Duodenal mucosa (tissue), 2 donors: ENCODE results near the gene SRGAP2B.
"Not testable (repeated sequence)": the region's sequence is repeated elsewhere in the genome, so short reads cannot be mapped to it uniquely, and the experiment has no call there.

ENCODE experiments used
- H3K27ac ChIP-seq: one replicate; pipeline ENCODE4 v1.7.0; 2013; ENCODE audit warnings: low read depth, low read length
- H3K27me3 ChIP-seq, 2 donors: one replicate each; pipeline ENCODE4 v1.7.0; 2013; ENCODE audit warnings: low read length in 2 of 2, control low read depth in 1 of 2; ENCODE audit not compliant: insufficient read depth in 2 of 2, control insufficient read depth in 1 of 2
- H3K36me3 ChIP-seq, 2 donors: one replicate each; pipeline ENCODE4 v1.7.0; 2013; ENCODE audit warnings: low read length in 2 of 2, control low read depth in 1 of 2; ENCODE audit not compliant: insufficient read depth in 2 of 2, control insufficient read depth in 1 of 2
- H3K4me1 ChIP-seq, 2 donors: one replicate each; pipeline ENCODE4 v1.7.0; 2013; ENCODE audit warnings: low read length in 2 of 2, control low read depth in 1 of 2; ENCODE audit not compliant: insufficient read depth in 2 of 2, control insufficient read depth in 1 of 2
- H3K4me3 ChIP-seq, 2 donors: one replicate each; pipeline ENCODE4 v1.7.0; 2013; ENCODE audit warnings: low read length in 2 of 2, low read depth in 1 of 2
- H3K9ac ChIP-seq, 2 donors: one replicate each; pipeline ENCODE4 v1.7.0; 2013; ENCODE audit warnings: low read length in 2 of 2, low read depth in 1 of 2
- H3K9me3 ChIP-seq, 2 donors: one replicate each; pipeline ENCODE4 v1.7.0; 2013; ENCODE audit warnings: low read length in 2 of 2, control low read depth in 1 of 2; ENCODE audit not compliant: control insufficient read depth in 1 of 2

Gene SRGAP2B

GRCh38 chr1:145011811-145012210, 83.3 kb downstream of the SRGAP2B start:
- H3K4me1 ChIP-seq, H3K9me3 ChIP-seq, H3K27ac ChIP-seq, H3K4me3 ChIP-seq, H3K9ac ChIP-seq, H3K27me3 ChIP-seq, H3K36me3 ChIP-seq: not testable (repeated sequence)

DNA sequence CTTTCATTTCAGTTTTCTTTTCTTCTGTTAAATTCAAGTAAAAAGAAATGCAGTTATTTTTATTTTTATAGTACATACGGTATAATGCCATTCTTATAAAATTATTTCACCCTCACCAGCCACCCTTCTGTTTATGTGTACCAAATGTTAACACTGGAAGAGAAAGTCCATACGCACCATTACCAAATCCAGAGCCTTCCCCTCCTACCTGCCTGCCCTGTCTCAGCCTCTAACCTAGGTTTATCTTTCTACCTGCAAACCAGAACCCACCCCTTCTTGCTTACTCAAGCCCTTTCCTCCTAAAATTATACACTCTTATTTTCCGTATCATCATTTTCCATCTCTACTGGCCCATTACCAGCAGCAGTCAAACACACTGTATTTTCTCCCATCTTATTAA, 84.5 kb downstream of the SRGAP2B start:
- not testable (repeated sequence) for H3K27me3 ChIP-seq, H3K9ac ChIP-seq, H3K4me1 ChIP-seq, H3K4me3 ChIP-seq, H3K36me3 ChIP-seq, H3K27ac ChIP-seq, H3K9me3 ChIP-seq

DNA sequence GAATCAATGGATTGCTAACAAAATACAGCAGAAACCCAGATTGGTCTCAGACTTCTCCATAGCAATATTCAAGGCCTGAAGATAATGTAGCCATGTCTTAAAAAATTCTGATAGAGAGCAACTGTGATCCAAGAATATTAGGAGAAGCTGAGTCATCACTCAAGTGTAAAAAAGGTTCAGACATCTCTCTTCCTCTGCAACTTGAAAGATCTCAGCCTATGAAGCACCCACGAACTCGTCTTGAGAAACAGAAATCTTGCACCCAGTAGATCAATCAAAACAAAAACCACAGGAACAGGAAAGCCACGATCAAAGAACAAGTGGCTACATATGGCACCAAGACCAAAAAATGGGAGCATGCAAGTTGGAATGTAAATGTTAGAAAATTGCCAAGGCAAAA, 85.2 kb downstream of the SRGAP2B start:
- H3K4me3 ChIP-seq, H3K36me3 ChIP-seq, H3K4me1 ChIP-seq, H3K9me3 ChIP-seq, H3K9ac ChIP-seq, H3K27me3 ChIP-seq, H3K27ac ChIP-seq: not testable (repeated sequence)

DNA sequence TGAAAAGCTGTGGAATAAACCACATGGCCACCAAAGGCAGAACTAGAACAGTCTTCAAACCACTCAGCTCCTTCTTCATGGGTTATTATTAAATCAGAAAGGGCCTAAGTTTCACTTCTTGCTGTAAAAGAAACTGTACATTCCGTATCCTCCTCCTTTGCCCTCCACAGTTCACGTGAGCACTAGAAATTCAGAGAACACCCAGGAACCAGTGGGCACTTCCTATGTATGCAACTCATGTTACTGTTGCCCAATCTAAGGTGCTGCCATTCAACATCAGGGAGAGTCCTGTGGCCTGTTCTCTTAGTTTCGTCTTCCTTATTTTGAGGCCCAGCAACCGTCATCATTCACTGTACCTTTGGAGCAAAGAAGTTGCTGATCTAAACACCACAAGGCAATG, 86.7 kb downstream of the SRGAP2B start:
- H3K4me3 ChIP-seq, H3K27me3 ChIP-seq, H3K36me3 ChIP-seq, H3K4me1 ChIP-seq, H3K27ac ChIP-seq, H3K9ac ChIP-seq, H3K9me3 ChIP-seq: not testable (repeated sequence)

DNA sequence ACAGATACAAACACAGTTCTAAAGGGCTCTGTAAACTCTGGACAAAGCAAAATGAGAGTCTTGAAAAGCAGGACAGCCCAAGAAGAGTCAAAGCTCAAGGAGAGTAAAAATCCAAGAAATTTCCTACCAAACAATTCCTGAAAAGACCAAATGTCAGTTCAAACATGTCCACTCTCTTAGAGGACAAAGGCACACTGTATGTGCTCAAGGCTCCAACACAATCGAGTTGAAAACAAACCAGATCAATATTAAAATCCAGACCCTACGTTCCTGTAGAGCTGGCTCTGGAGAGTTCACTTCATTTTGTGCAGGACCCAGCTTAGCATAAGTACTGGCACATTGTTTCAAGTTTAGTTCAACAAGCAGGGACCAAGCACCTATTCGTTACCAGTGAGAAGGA, 90.0 kb downstream of the SRGAP2B start:
- H3K27me3 ChIP-seq, H3K4me1 ChIP-seq, H3K4me3 ChIP-seq, H3K9ac ChIP-seq, H3K36me3 ChIP-seq, H3K27ac ChIP-seq, H3K9me3 ChIP-seq: not testable (repeated sequence)

- not testable (repeated sequence) for H3K9me3 ChIP-seq, H3K36me3 ChIP-seq, H3K9ac ChIP-seq, H3K27me3 ChIP-seq, H3K4me1 ChIP-seq, H3K27ac ChIP-seq, H3K4me3 ChIP-seq
Observed at GRCh38 chr1:145001381-145001780, 93.7 kb downstream of the SRGAP2B start.

GRCh38 chr1:145000743-145001326, 94.3 kb downstream of the SRGAP2B start:
- H3K9ac ChIP-seq, H3K27me3 ChIP-seq, H3K9me3 ChIP-seq, H3K4me3 ChIP-seq, H3K4me1 ChIP-seq, H3K36me3 ChIP-seq, H3K27ac ChIP-seq: not testable (repeated sequence)

DNA sequence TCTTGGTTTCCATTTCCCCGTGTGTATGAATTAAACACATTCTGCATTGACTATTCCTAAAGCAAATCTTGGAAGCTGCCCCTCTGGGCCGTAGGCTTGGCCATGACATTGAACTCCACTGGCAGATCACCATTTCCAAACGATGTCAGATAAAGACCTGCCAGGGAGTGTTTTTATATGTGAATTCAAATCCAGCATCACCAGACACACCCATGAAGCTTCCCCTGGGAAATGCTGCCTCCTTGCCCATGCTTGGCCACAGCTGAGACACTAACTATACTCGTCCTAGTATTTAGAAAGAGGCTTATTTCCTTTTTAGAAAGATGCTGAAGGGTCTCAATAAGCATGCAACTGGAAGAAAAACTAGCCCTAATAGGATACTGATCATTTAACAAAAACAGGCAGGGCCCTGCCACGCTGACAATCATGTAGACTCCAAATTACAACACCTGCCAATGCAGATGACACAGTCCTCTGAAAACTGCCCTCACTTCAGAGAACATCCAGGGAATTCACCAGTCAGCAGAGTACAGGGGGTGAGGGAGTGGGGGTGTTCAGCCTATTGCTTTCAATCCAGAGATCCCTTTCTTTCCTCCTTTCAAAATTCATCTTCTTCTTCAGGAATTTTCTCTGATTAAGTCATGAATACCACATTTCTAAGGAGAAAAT, 94.9 kb downstream of the SRGAP2B start:
- not testable (repeated sequence) for H3K4me3 ChIP-seq, H3K9ac ChIP-seq, H3K27me3 ChIP-seq, H3K27ac ChIP-seq, H3K9me3 ChIP-seq, H3K4me1 ChIP-seq, H3K36me3 ChIP-seq

DNA sequence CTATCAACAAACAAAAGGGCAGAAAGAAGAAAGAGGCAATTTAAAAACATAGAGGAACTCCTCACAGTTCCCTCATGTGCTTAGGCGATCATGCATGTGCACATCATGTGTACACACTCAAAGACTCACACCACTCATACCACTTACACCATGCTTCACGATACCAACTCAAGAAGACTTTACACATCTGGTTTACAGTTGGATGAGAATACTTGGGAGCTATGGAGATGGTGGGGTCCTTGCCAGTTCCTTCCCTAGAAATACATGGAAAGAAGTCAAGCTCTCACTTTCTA, 96.2 kb downstream of the SRGAP2B start:
- not testable (repeated sequence) for H3K4me1 ChIP-seq

DNA sequence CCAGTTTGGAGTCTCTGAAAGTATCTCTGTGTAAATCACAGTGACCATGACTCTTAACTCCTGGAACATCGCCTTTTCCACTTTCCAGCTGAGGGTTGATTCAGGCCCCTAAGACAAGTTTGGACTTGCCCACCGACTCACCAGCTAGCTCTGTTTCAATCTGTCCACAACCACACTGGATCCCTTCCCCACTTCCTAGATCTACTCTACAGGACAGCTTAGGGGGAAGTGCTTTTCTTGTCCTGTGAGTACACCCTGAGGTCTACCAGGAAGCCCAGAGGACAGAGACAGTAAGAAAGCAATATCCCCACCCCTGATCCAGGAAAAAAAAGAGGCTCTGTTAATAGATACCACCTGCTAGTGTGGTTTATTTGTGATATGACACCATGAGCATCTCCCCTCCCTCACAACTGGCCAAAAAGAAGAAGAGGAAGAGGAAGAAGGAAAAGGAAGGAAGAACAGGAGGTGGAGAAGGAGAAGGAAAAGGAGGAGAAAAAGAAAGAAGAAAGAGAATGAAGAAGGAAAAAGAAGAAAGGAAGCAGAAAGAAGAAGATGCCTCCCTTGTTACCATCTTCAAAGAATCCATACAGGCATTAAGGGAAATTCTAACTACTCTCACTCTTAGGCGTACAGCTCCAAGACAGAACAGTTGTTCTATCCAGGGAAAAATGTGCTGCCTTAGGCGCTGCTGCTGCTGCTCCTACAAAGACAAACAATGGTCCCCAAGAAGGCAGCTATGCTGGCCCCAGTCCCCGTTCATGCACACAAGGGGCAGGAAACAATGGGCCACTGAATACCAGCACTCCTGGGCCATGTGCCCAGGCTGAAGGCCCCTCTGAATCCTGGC, 96.8 kb downstream of the SRGAP2B start:
- not testable (repeated sequence) for H3K27me3 ChIP-seq, H3K36me3 ChIP-seq, H3K27ac ChIP-seq, H3K9ac ChIP-seq, H3K9me3 ChIP-seq, H3K4me1 ChIP-seq, H3K4me3 ChIP-seq

More for the DNA sequence above, 96.2 kb downstream of the SRGAP2B start:
- H3K4me3 ChIP-seq, H3K36me3 ChIP-seq, H3K27me3 ChIP-seq, H3K9me3 ChIP-seq, H3K9ac ChIP-seq, H3K27ac ChIP-seq: not testable (repeated sequence)
